ENCODE measurements around the gene CHGA. TPM values are rescaled to one million over a fixed set of nuclear protein-coding genes. Genes with fewer than 3 reads are reported as not detected.

The CHGA gene
- total and polyA plus RNA-seq, 2 of the 13 experiments (the other 11 are each of a cell fraction or from before 2014, with no cell fraction given): not detected

DNA sequence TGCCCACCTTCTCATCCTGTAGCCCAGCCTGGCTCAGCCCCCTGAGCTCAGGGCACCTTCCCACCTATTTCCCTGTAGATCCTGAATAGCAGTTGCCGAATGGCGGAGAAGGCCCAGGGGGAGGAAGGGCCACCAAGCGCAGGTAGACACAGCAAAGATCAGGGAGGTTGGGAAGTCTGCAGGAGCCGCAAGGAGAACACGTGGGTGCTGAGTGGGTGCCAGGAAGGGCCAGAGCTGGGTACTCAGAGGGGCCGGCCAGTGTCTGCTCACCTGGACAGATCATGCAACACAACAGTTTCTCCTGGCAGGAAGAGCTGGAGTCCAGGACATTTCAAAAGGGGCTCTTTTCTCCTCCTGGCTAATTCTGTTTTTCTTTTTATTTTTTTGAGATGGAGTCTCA, 30.6 kb downstream of the CHGA start (continued):
- TF ChIP-seq, protein P1, sequence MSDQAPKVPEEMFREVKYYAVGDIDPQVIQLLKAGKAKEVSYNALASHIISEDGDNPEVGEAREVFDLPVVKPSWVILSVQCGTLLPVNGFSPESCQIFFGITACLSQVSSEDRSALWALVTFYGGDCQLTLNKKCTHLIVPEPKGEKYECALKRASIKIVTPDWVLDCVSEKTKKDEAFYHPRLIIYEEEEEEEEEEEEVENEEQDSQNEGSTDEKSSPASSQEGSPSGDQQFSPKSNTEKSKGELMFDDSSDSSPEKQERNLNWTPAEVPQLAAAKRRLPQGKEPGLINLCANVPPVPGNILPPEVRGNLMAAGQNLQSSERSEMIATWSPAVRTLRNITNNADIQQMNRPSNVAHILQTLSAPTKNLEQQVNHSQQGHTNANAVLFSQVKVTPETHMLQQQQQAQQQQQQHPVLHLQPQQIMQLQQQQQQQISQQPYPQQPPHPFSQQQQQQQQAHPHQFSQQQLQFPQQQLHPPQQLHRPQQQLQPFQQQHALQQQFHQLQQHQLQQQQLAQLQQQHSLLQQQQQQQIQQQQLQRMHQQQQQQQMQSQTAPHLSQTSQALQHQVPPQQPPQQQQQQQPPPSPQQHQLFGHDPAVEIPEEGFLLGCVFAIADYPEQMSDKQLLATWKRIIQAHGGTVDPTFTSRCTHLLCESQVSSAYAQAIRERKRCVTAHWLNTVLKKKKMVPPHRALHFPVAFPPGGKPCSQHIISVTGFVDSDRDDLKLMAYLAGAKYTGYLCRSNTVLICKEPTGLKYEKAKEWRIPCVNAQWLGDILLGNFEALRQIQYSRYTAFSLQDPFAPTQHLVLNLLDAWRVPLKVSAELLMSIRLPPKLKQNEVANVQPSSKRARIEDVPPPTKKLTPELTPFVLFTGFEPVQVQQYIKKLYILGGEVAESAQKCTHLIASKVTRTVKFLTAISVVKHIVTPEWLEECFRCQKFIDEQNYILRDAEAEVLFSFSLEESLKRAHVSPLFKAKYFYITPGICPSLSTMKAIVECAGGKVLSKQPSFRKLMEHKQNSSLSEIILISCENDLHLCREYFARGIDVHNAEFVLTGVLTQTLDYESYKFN (CRISPR knock-in tag; conservative IDR thresholded peaks at IDR 0.05): no peak
- TF ChIP-seq, protein P2, sequence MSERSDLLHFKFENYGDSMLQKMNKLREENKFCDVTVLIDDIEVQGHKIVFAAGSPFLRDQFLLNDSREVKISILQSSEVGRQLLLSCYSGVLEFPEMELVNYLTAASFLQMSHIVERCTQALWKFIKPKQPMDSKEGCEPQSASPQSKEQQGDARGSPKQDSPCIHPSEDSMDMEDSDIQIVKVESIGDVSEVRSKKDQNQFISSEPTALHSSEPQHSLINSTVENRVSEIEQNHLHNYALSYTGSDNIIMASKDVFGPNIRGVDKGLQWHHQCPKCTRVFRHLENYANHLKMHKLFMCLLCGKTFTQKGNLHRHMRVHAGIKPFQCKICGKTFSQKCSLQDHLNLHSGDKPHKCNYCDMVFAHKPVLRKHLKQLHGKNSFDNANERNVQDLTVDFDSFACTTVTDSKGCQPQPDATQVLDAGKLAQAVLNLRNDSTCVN (CRISPR knock-in tag; IDR thresholded peaks at IDR 0.05; ENCODE audit: borderline replicate concordance): no peak
- TF ChIP-seq EZH2 (conservative IDR thresholded peaks at IDR 0.05; ENCODE audit: low read depth, low read length) (no peak), MLLT10 (CRISPR knock-in tag; IDR thresholded peaks at IDR 0.05) (no peak), MTA1 (CRISPR knock-in tag; IDR thresholded peaks at IDR 0.05; ENCODE audit: borderline replicate concordance) (no peak)

DNA sequence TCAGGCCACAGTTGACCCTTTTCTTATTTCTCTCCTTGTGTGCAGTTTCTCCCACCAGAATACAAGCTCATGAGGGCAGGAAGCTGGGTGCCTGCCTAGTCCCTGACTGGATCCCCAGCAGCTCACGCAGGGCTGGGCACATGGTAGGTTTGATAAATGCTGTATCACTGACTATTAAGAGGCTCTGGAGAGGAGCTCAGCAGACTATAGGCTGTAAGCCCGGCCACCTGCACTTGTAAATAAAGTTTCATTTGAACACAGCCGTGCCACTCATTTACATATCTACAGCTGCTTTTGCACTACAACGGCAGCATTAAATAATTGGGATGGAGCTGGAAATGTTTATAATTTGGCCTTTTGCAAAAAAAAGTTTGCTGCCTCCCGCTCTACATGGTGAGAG, 32.0 kb downstream of the CHGA start:
- H3K36me3 ChIP-seq (replicated peaks in 1 of 2; ENCODE audit: control insufficient read depth in 1 of 2, insufficient read depth in 2 of 2, low read length in 2 of 2): peaks cover 5 to 29% of the 10 kb centered on the region in 2 experiments; a peak in 2 of 5 replicates
- H3K27me3 ChIP-seq (ENCODE audit: control insufficient read depth in 1 of 2, insufficient read depth in 2 of 2, low read length in 2 of 2): no peaks in the 10 kb centered on the region; a peak in 1 of 5 replicates
- DNase-seq (ENCODE audit: low spot score): no peak
- ChIA-PET CTCF (ENCODE audit: low intra/inter-chr PET ratio, low total read pairs) (no interaction called here), POLR2A (no interaction called here)
- no peaks in the 10 kb centered on the region for H3K79me2 ChIP-seq (ENCODE audit: insufficient read depth, low read length)
- H3K9ac ChIP-seq (ENCODE audit: insufficient read depth, low read depth, low read length): no peak overlapping the region
- ATAC-seq: no peak
- no peaks in the 10 kb centered on the region for H3K4me1 ChIP-seq (ENCODE audit: insufficient read depth, low read length)
- H4K20me1 ChIP-seq (ENCODE audit: insufficient read depth, low read length): no peaks in the 10 kb centered on the region
- no peak overlapping the region for H3K27ac ChIP-seq (ENCODE audit: extremely low read length, insufficient read depth, low read length)
- H3K9me3 ChIP-seq (ENCODE audit: low read length): no peaks in the 10 kb centered on the region
- WGBS (ENCODE audit: low lambda C conversion rate): 95% methylated on average over 5 of the region's 5 CpGs
- in situ Hi-C loops (cut with HindIII; ENCODE audit: extremely low pct_ligation_motif_present, low pct_unique_long_range_greater_than_20kb): loop anchor here (5.0 to 10.0 kb wide), 2 partner anchors 160 to 182 kb away; partner anchors contain the start of gene ITPK1
- no TSS peak for BruUV-seq (replicated peaks)
- H3K4me2 ChIP-seq (ENCODE audit: low read depth, low read length): no peak overlapping the region
- intact Hi-C loops (cut with micrococcal nuclease; ENCODE audit: unreplicated experiment): no loop called here
- no peak overlapping the region for H3K4me3 ChIP-seq (replicated peaks in 1 of 3; ENCODE audit: insufficient read depth in 1 of 3, low read depth in 2 of 3, low read length in 3 of 3)
- no peak overlapping the region for H2AFZ ChIP-seq (ENCODE audit: low read length)
- FAIRE-seq: no peak
- TF ChIP-seq, protein P3, sequence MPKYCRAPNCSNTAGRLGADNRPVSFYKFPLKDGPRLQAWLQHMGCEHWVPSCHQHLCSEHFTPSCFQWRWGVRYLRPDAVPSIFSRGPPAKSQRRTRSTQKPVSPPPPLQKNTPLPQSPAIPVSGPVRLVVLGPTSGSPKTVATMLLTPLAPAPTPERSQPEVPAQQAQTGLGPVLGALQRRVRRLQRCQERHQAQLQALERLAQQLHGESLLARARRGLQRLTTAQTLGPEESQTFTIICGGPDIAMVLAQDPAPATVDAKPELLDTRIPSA (CRISPR knock-in tag; IDR thresholded peaks at IDR 0.05; ENCODE audit: borderline replicate concordance): no peak
- TF ChIP-seq, protein P4, sequence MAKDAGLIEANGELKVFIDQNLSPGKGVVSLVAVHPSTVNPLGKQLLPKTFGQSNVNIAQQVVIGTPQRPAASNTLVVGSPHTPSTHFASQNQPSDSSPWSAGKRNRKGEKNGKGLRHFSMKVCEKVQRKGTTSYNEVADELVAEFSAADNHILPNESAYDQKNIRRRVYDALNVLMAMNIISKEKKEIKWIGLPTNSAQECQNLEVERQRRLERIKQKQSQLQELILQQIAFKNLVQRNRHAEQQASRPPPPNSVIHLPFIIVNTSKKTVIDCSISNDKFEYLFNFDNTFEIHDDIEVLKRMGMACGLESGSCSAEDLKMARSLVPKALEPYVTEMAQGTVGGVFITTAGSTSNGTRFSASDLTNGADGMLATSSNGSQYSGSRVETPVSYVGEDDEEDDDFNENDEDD (CRISPR knock-in tag; IDR thresholded peaks at IDR 0.05; ENCODE audit: borderline replicate concordance): no peak
- TF ChIP-seq NKX3-1 (CRISPR knock-in tag; IDR thresholded peaks at IDR 0.05) (no peak), CCAR2 (optimal IDR thresholded peaks at IDR 0.05; ENCODE audit: low read depth, low read length) (no peak), EED (CRISPR knock-in tag; IDR thresholded peaks at IDR 0.05) (no peak), KLF9 (CRISPR knock-in tag; IDR thresholded peaks at IDR 0.05; ENCODE audit: low read depth) (no peak)
- TF ChIP-seq, protein P5, sequence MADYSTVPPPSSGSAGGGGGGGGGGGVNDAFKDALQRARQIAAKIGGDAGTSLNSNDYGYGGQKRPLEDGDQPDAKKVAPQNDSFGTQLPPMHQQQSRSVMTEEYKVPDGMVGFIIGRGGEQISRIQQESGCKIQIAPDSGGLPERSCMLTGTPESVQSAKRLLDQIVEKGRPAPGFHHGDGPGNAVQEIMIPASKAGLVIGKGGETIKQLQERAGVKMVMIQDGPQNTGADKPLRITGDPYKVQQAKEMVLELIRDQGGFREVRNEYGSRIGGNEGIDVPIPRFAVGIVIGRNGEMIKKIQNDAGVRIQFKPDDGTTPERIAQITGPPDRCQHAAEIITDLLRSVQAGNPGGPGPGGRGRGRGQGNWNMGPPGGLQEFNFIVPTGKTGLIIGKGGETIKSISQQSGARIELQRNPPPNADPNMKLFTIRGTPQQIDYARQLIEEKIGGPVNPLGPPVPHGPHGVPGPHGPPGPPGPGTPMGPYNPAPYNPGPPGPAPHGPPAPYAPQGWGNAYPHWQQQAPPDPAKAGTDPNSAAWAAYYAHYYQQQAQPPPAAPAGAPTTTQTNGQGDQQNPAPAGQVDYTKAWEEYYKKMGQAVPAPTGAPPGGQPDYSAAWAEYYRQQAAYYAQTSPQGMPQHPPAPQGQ (CRISPR knock-in tag; IDR thresholded peaks at IDR 0.05; ENCODE audit: borderline replicate concordance): no peak
